Kidney epithelial cell (primary cell): Measurements from ENCODE around the gene DOCK1. TPM values are rescaled to one million over a fixed set of nuclear protein-coding genes. Genes with fewer than 3 reads are reported as not detected.

Source experiments
- DNase-seq: peaks from one replicate; pipeline ENCODE4 v3.0.0-alpha.2; 2010; ENCODE audit warnings: low read depth
- H3K27me3 ChIP-seq: 2 replicates; pipeline ENCODE4 v1.6.0; 2011; ENCODE audit warnings: low read length; ENCODE audit not compliant: control insufficient read depth, insufficient read depth
- H3K36me3 ChIP-seq: 2 replicates; pipeline ENCODE4 v1.5.1; 2011; ENCODE audit warnings: low read length; ENCODE audit not compliant: control insufficient read depth, insufficient read depth
- H3K4me3 ChIP-seq: 2 replicates; pipeline ENCODE4 v1.5.1; 2011; ENCODE audit warnings: low read depth, mild to moderate bottlenecking, control low read depth, low read length
- CTCF ChIP-seq: IDR thresholded peaks from 2 replicates; pipeline ENCODE4 v1.5.1; 2011; ENCODE audit warnings: mild to moderate bottlenecking, moderate library complexity, low read length, control low read depth, inconsistent platforms; ENCODE audit not compliant: insufficient read depth, poor library complexity, severe bottlenecking
- total RNA-seq: library from RNA; depleted of rRNA; stranded (reverse); fragments of >200 nt; gene quantifications from 2 replicates; pipeline ENCODE4 v1.2.3, GENCODE V29; 2015

DOCK1 gene
- total RNA-seq, 1 donor from 2014 or later, result 39.5 TPM

GRCh38 chr10:127319271-127319670 is 414.0 kb downstream of the DOCK1 start:
- Histone ChIP-seq H3K36me3 (no peaks in the 10 kb centered on the region), H3K27me3 (no peaks in the 10 kb centered on the region), H3K4me3 (no peak overlapping the region)
- TF ChIP-seq CTCF, result no peak
- DNase-seq, result no peak

- no peak for TF ChIP-seq CTCF
- no peak for DNase-seq
- no peaks in the 10 kb centered on the region for H3K36me3 ChIP-seq
- no peaks in the 10 kb centered on the region for H3K27me3 ChIP-seq
- H3K4me3 ChIP-seq, result no peak overlapping the region
Measured at GRCh38 chr10:127319691-127320090, 414.5 kb downstream of the DOCK1 start.

- DNase-seq, result no peak
- H3K4me3 ChIP-seq, result no peak overlapping the region
Measured at GRCh38 chr10:127320176-127320575, 414.9 kb downstream of the DOCK1 start.

GRCh38 chr10:127322286-127322685 is 417.1 kb downstream of the DOCK1 start:
- Histone ChIP-seq H3K36me3 (no peaks in the 10 kb centered on the region), H3K27me3 (no peaks in the 10 kb centered on the region), H3K4me3 (no peak overlapping the region)
- TF ChIP-seq CTCF, result no peak
- DNase-seq, result no peak

More at GRCh38 chr10:127320176-127320575, 414.9 kb downstream of the DOCK1 start:
- TF ChIP-seq CTCF, result no peak
- H3K27me3 ChIP-seq, result no peaks in the 10 kb centered on the region
- H3K36me3 ChIP-seq, result no peaks in the 10 kb centered on the region

DNA sequence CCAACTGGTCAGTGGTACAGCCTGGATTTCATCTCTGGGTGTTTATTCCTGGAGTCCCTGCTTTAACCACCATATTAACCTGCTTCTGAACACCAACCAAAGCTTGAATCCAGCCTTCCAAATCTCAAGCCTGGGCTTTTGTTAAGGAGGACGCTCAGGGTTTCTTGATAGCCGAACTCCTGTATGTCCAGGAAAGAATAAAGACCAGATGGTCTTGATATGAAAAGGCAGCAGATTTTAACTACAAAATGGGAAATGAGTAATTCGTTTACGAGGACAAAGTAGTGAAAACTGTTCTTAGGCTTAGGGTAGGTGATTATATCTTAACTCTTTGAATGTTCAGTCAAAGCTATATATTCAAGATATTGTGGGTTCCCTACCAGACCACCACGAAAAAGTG is 420.3 kb downstream of the DOCK1 start:
- no peaks in the 10 kb centered on the region for H3K36me3 ChIP-seq
- no peak for TF ChIP-seq CTCF
- no peak overlapping the region for H3K4me3 ChIP-seq
- H3K27me3 ChIP-seq, result no peaks in the 10 kb centered on the region
- DNase-seq, result no peak

DNA sequence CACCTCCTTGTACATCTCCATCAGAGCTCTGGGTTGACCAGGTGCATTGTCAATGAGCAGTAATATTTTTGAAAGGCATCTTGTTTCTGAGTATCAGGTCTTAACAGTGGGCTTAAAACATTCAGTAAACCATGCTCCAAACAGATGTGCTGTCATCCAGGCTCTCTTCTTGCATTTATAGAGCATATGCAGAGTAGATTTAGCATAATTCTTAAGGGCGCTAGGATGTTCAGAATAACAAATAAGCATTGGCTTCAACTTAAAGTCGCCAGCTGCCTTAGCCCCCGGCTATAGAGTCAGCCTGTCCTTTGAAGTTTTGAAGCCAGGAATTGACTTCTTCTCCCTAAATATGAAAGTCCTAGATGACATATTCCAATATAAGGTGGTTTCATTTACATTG is 421.7 kb downstream of the DOCK1 start:
- H3K4me3 ChIP-seq, result no peak overlapping the region
- H3K27me3 ChIP-seq, result no peaks in the 10 kb centered on the region
- H3K36me3 ChIP-seq, result no peaks in the 10 kb centered on the region
- no peak for DNase-seq
- TF ChIP-seq CTCF, result no peak
